Neuron (in vitro differentiated cells): ENCODE results near the gene FBXO11.

Experiments used
- H2AFZ ChIP-seq: one replicate; pipeline ENCODE4 v1.6.1; 2013; ENCODE audit warnings: low read depth, mild to moderate bottlenecking, inconsistent platforms, low read length, moderate library complexity
- H3K27me3 ChIP-seq: one replicate; pipeline ENCODE4 v1.6.1; 2013; ENCODE audit warnings: low read length; ENCODE audit not compliant: insufficient read depth
- H3K36me3 ChIP-seq: one replicate; pipeline ENCODE4 v1.6.1; 2013; ENCODE audit warnings: low read length; ENCODE audit not compliant: insufficient read depth
- H3K4me1 ChIP-seq: one replicate; pipeline ENCODE4 v1.6.1; 2013; ENCODE audit warnings: low read length; ENCODE audit not compliant: insufficient read depth
- H3K4me3 ChIP-seq: 2 replicates; pipeline ENCODE4 v1.5.1; 2013; ENCODE audit warnings: mild to moderate bottlenecking, low read length, moderate library complexity
- H3K9me3 ChIP-seq: one replicate; pipeline ENCODE4 v1.6.1; 2013; ENCODE audit warnings: low read length

The FBXO11 gene

GRCh38 chr2:47747878-47748277 lies 158.4 kb downstream of the FBXO11 start:
- H3K4me3 ChIP-seq = no peak overlapping the region
- H3K4me1 ChIP-seq = no peaks in the 10 kb centered on the region
- H3K9me3 ChIP-seq = no peaks in the 10 kb centered on the region
- H3K36me3 ChIP-seq = no peaks in the 10 kb centered on the region
- no peaks in the 10 kb centered on the region for H3K27me3 ChIP-seq
- no peak overlapping the region for H2AFZ ChIP-seq

DNA sequence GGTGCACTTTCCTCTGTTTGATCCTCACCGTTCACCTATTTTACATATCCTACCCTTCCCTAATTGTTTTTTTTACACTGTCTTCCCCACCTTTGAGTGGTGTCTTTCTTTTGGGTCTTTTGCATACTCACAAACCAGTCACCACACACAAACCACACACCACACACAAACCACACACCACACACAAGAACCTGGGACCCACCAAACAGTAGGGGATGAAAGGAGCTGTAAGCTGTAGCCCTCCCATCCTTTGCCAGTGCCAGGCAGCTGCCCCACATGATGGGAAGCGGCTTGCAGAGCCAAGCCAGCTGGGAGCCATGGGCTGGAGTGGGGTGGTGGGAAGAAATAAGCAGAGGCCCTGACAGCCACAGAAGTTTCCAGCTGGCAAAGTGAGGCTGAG lies 162.2 kb downstream of the FBXO11 start:
- no peak overlapping the region for H3K4me3 ChIP-seq
- no peak overlapping the region for H2AFZ ChIP-seq
- no peaks in the 10 kb centered on the region for H3K9me3 ChIP-seq
- no peaks in the 10 kb centered on the region for H3K4me1 ChIP-seq
- H3K36me3 ChIP-seq = no peaks in the 10 kb centered on the region
- H3K27me3 ChIP-seq = no peaks in the 10 kb centered on the region

GRCh38 chr2:47741637-47742036 lies 164.7 kb downstream of the FBXO11 start:
- H3K9me3 ChIP-seq = no peaks in the 10 kb centered on the region
- no peaks in the 10 kb centered on the region for H3K36me3 ChIP-seq
- H2AFZ ChIP-seq = no peak overlapping the region
- no peaks in the 10 kb centered on the region for H3K27me3 ChIP-seq
- no peak overlapping the region for H3K4me3 ChIP-seq
- no peaks in the 10 kb centered on the region for H3K4me1 ChIP-seq

- H3K9me3 ChIP-seq = no peaks in the 10 kb centered on the region
- H3K36me3 ChIP-seq = no peaks in the 10 kb centered on the region
- no peaks in the 10 kb centered on the region for H3K27me3 ChIP-seq
- H3K4me3 ChIP-seq = no peak overlapping the region
- H2AFZ ChIP-seq = no peak overlapping the region
- H3K4me1 ChIP-seq = no peaks in the 10 kb centered on the region
Measured at GRCh38 chr2:47741101-47741500, 165.2 kb downstream of the FBXO11 start.
